ENCODE data around the gene DTNB.

Gene DTNB

DNA sequence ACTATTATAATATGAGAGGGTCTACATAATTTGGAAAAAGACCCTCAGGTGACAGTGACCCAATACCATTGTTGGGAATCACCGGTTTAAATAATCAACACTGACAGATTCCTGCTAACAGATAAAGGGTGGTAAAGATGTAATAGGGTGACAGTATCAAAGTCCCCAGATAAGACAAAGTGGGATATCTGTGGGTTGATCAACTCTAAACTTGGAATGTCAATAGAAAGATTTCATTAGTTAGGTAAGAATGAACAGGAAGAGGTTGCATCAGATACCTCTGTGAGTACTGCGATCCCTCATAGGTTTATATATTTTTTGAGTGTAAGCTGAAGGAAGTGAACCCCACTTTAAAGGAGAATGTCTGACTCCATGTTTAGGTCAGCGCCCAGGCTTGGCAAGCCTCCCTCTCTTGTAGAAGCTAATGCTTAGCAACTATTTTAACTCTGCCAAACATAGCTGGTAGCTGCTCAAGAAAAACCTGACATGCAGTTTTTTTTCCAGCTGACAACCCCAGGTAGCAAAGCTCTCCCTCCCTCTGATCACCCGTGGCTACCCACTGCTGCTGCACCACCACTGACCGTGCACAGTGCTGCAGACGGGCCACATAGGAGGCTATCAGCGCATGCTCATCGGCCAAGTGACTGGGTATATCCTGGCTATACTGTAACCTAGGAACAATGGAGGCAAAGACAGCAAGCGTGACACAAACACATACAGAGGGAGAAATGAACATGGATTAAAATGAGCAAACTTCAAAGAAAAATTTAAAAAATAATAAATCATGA is 218.4 kb downstream of the DTNB start:
- DNase-seq (ENCODE audit: extremely low read depth, low read depth) = no peak
- TF ChIP-seq, protein P1, sequence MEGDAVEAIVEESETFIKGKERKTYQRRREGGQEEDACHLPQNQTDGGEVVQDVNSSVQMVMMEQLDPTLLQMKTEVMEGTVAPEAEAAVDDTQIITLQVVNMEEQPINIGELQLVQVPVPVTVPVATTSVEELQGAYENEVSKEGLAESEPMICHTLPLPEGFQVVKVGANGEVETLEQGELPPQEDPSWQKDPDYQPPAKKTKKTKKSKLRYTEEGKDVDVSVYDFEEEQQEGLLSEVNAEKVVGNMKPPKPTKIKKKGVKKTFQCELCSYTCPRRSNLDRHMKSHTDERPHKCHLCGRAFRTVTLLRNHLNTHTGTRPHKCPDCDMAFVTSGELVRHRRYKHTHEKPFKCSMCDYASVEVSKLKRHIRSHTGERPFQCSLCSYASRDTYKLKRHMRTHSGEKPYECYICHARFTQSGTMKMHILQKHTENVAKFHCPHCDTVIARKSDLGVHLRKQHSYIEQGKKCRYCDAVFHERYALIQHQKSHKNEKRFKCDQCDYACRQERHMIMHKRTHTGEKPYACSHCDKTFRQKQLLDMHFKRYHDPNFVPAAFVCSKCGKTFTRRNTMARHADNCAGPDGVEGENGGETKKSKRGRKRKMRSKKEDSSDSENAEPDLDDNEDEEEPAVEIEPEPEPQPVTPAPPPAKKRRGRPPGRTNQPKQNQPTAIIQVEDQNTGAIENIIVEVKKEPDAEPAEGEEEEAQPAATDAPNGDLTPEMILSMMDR (IDR thresholded peaks at IDR 0.05; ENCODE audit: low read depth, low read length, missing control alignments) = no peak

DNA sequence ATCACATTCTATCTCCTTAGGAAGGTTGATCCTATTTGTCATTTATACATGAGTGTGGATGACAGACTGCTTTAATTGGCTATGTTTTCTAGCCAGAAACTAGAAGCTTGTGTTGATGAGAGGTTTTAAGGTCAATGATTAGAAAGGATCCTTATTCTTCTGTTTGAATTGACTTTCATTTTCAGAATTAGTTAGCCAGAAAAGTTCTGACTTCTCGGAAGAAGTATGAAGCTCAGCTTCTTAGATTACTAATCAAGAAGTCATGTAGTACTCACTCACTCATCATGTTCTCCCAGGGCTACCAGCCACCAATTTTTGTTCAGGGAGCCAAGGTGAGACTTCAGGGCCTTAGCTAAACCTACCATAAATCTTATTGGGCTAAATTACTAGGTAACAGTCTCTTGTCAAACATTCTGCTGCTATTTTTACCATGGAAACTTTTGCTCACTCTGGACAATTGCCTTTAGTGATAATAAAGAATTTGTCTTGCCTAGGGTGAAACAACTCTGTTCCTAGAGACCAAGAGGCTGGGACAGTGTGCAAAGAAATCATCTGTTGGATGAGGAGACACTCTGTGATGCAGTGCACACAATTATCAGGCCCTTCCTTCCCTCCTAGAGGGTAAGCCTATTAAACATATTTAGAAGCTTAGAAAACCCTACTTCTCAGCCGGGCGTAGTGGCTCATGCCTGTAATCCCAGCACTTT is 220.0 kb downstream of the DTNB start:
- H3K4me3 ChIP-seq (replicated peaks; ENCODE audit: low read depth, low read length) = no peak overlapping the region
- TF ChIP-seq, protein P1 (IDR thresholded peaks at IDR 0.05; ENCODE audit: low read depth, low read length, missing control alignments) = no peak
- no peak for DNase-seq (ENCODE audit: extremely low read depth, low read depth)

More for the DNA sequence above, 218.4 kb downstream of the DTNB start:
- H3K4me3 ChIP-seq (replicated peaks; ENCODE audit: low read depth, low read length) = no peak overlapping the region

DNA sequence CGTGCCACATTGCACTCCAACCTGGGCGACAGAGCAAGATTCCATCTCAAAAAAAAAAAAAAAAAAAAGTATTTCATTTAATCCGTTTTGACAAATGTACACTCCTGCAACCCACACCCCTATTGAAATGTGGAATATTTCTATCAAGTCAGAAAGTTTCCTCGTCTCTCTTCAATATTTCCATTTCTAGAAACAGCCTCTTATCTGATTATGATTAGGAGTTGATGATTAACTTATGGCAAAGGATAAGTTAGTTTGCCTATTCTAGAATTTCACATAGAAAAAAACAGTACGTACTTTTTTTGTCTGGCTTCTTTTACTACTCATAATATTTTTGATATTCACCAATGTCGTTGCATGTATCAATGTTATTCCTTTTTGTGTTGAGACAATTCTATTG is 224.6 kb downstream of the DTNB start:
- TF ChIP-seq, protein P1 (IDR thresholded peaks at IDR 0.05; ENCODE audit: low read depth, low read length, missing control alignments) = no peak
- H3K4me3 ChIP-seq (replicated peaks; ENCODE audit: low read depth, low read length) = no peak overlapping the region
- no peak for DNase-seq (ENCODE audit: extremely low read depth, low read depth)

DNA sequence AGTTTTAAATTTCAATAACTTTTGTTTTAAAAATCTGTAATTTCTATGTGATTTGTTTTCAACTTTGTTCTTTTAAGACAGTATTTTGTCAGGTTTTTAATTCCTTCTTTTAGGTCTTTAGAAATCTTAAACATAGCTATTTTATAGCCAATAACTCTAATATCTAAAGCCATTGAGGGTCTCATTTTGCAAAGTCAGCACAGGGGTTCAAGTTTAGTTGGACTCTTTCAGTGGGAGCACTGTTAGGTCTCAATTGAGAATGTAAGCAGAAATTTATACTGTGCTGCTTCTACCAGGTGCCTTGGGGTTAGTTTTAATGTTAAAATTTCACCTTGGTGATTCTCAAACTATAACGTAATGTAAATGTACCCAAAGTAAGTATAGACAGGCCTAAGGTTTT is 226.4 kb downstream of the DTNB start:
- TF ChIP-seq, protein P1 (IDR thresholded peaks at IDR 0.05; ENCODE audit: low read depth, low read length, missing control alignments) = no peak
- no peak overlapping the region for H3K4me3 ChIP-seq (replicated peaks; ENCODE audit: low read depth, low read length)
- no peak for DNase-seq (ENCODE audit: extremely low read depth, low read depth)

DNA sequence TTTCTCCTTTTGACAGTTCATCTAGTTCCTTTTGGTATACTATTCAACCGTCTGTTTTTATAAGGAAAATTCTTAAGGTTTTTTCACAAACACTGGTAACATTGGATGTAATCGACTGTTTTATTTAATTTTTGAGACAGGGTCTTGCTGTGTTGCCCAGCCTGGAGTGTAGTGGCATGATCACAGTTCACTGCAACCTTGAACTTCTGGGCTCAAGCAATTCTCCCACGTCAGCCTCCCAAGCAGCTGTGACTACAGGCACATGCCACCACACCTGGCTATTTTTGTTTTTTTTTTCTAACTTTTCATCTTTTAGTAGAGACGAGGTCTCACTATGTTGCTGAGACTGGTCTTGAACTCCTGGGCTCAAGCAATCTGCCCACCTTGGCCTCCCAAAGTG is 227.3 kb downstream of the DTNB start:
- TF ChIP-seq, protein P1 (IDR thresholded peaks at IDR 0.05; ENCODE audit: low read depth, low read length, missing control alignments) = no peak
- no peak for DNase-seq (ENCODE audit: extremely low read depth, low read depth)
- H3K4me3 ChIP-seq (replicated peaks; ENCODE audit: low read depth, low read length) = no peak overlapping the region

DNA sequence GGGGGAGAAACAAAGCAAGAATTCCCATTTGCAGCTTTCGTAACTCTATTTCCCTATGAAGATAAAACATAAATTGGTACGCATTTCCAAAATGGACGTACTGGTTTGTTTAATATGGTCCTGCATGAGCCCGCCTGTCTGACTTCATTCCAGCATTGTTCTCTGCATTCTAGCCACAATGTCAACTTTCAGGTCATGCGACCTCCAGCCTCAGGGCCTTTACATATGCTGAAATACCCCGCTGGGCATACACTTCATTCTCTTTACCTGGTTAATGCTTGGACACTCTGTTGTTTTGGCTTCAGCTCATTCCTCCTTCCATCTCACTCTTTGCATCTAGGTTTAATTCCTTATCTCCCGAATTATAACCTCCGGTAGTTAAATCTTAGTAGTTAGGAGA is 227.9 kb downstream of the DTNB start:
- DNase-seq (ENCODE audit: extremely low read depth, low read depth) = no peak
- TF ChIP-seq, protein P1 (IDR thresholded peaks at IDR 0.05; ENCODE audit: low read depth, low read length, missing control alignments) = no peak
- H3K4me3 ChIP-seq (replicated peaks; ENCODE audit: low read depth, low read length) = no peak overlapping the region

All from HFF-Myc (cell line).